ENCODE data around the gene ADAMTSL5.
"Not testable (repeated sequence)": the region's sequence is repeated elsewhere in the genome, so short reads cannot be mapped to it uniquely, and the experiment has no call there.

Gene ADAMTSL5

DNA sequence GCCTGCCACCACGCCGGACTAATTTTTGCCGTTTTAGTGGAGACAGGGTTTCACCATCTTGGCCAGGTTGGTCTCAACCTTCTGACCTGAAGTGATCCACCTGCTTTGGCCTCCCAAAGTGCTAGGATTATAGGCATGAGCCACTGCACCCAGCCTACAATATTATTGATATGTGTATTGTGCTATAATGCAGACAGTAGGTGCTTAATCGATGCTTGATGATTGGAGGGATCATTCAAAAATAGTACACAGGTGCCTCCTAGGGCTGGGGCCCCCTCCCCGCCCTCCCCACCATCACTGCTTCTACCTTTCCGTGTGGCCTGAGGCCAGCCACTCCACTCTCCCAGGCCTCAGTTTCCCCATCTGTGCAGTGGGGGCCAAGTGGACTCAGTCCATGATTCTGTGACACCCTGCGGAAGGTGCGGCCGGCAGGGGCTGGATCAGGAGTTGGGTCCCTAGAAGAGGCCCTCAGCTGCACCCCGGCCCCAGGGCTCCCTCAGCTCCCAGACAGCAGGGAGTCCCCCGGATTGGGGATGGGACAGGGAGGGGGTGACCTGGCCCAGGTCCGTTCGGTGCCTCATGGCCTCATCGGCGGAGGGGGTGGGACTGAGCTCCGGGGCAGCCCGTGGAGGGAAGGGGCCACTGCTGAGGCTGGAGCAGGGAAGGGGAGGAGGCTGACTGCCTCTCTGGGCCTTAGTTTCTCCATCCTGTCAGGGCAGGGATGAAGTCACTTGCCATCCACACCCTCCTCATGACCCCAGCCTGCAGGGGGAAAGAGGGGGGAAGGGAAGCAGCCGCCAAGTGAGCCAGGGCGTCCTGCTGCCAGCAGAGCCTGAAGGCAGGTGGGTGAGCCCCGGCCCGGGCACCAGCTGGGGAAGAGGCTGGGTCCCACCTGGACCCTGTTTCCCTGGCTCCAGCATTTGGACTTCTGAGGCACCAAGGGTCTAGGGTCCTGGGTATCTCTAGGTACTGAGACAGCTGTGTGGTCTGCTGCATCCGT is 1.2 kb downstream of the ADAMTSL5 start:
- no peak for DNase-seq (ENCODE audit: low read depth in 2 of 2)

- no peak for DNase-seq (ENCODE audit: low read depth in 2 of 2)
Observed at GRCh38 chr19:1510807-1511206, 2.0 kb downstream of the ADAMTSL5 start.

GRCh38 chr19:1510442-1510806 is 2.4 kb downstream of the ADAMTSL5 start:
- no peak for DNase-seq (ENCODE audit: low read depth in 2 of 2)

- no peak for DNase-seq (ENCODE audit: low read depth in 2 of 2)
Observed at GRCh38 chr19:1509602-1510441, 3.0 kb downstream of the ADAMTSL5 start.

DNA sequence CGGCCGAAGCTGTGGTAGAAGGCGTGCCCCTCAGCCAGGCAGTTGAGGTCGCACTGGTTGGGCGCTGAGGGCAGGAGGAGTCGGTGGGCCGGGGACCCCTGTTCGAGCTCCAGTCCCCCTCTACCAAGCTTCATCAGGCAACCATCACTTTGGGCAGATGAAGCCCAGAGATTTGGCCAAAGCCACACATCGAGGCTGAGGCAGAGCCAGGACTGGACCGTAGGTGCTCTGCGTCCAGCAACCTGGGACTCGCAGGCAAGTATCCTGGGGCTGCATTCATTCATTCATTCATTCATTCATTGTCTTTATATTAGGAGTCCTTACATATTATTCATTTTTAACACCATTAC is 4.3 kb downstream of the ADAMTSL5 start:
- no peak for DNase-seq (ENCODE audit: low read depth in 2 of 2)

DNA sequence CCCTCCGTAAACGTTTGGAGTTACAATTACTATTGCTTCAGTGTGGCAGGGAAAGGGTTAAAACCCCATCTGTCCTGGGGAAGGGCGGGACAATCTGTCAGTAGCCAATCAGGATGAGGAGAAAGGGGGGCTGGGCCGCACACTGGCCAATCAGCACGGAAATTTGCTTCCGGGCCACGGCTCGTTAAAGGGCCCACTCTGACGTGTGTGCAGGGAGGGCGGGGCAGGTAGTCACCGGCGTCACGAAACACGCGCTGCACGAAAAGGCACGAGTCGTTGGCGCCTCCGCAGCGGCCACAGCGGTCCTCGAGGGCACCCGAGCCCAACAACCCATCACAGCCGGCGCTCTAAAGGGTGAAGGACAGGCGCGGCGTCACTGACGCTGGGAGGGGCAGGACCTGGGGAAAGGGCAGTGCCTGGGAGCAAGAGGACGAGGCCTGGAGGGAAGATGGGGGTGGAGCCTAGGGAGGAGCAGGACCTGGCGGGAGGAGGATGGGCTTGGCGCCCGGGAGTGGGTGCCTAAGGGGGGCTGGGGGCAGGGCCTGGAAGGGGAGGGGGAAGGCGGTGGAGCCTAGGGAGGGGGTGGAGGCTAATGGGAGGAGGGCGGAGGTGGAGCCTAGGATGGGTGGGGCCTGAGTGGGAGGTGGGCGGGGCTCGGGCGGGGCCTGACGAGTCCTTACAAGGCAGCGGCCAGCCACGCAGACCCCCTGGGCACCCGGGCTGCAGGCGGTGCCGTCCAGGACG is 4.9 kb downstream of the ADAMTSL5 start:
- DNase-seq (ENCODE audit: low read depth in 2 of 2): peak; percentile 73 to 86

GRCh38 chr19:1507192-1507660 is 5.6 kb downstream of the ADAMTSL5 start:
- DNase-seq (ENCODE audit: low read depth in 2 of 2): no peak

DNA sequence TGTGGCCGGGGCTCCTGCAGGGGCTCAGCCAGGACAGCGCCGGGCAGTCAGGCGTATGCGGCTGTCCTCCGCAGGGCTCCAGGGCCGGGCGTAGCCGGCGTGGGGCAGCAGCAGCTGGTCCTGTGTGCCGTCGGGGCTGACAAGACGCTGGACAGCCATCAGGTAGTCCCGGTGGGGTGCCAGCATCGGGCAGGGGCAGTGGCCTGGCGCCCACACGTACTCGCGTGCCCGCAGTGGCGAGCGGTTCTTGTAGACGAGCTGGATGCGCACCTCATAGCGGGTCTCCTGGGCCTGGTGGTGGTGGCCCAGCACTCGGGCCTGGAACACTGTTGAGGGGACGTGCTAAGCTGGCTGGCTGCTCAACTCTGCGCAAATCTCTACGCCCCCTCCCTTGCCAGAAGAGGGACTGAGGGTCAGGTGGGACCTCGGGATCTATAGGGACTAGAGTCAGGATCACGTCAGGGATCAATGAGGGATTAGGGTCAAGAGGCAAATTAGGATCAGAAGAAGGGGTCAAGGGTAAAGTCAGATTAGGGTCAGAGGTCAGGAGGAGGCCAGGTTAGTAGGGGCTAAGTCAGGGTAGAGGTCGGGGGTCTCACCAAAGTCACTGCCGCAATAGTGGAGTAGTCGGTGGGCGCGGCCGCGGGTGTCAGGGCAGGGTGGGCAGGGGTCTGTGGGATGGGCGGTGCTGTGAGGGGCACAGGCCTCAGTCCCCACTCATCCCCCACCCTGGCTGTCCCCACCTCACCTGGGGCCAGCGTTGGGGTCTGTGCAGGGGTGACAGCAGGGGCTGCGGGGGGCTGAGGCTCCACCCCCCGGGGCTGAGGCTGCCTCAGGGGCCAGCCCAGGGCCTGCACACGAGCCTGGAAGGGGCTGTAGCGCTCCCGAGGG is 6.6 kb downstream of the ADAMTSL5 start:
- no peak for DNase-seq (ENCODE audit: low read depth in 2 of 2)

- no peak for DNase-seq (ENCODE audit: low read depth in 2 of 2)
Observed at GRCh38 chr19:1505012-1505411, 7.8 kb downstream of the ADAMTSL5 start.

DNA sequence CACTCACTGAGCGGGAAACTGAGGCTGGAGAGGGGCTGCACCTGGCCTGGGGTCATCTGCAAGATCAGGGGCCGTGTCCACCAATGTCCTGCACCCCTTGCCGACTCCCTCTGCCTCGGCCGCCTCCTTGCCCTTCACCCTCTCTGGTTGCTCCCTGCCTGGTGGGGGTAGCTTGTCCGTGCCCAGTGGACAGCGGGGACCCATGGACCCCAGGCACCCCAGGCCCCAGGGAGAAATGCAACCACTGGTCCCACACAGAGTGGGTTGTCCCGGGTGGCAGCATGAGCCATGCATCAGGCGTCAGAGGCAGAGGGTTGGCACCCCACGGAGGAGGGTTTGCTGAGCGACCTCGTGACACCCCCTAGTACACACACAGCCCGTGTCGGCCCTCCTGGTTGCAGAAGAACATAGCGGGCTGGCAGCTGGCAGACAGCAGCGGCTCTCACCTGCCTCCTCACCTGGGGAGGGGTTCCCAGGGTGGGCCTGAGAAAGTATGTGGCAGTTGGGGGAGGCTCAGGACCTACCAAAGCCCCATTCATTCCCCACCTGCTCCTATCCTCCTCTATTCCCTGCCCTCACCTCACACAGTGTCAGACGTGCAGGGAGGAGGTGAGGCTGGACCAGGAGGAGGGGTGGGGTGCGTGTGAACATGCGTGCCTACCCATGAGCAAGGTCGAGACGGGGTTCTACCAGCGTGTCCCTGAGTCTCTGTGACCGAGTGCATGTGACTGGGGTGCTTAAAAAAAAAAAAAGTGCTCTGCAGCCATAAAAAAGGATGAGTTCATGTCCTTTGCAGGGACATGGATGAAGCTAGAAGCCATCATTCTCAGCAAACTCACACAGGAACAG is 8.7 kb downstream of the ADAMTSL5 start:
- DNase-seq (ENCODE audit: low read depth in 2 of 2): no peak

- DNase-seq (ENCODE audit: low read depth in 2 of 2): peak; percentile 21 to 24
Observed at GRCh38 chr19:1503089-1503924, 9.5 kb downstream of the ADAMTSL5 start.

DNA sequence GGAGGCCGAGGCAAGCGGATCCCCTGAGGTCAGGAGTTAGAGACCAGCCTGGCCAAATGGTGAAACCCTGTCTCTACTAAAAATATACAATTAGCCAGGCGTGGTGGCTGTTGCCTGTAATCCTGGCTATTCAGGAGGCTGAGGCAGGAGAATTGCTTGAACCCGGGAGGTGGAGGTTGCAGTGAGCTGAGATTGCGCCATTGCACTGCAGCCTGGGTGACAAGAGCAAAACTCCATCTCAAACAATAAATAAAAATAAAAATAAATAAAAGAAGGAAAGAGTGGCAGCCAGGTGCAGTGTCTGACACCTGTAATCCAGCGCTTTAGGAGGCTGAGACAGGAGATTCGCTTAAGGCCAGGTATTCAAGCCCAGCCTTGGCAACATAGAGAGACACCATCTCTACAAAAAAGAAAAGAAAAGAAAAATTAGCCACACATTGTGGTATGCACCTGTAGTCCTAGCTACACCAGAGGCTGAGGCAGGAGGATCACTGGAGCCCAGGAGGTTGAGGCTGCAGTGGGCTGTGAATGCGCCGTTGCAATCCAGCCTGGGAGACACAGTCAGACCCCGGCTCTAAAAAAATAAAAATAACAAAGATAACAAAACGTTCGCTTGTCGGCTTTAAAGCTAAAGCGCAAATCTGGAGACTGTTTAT is 10.3 kb downstream of the ADAMTSL5 start:
- DNase-seq (ENCODE audit: low read depth in 2 of 2): no peak

DNA sequence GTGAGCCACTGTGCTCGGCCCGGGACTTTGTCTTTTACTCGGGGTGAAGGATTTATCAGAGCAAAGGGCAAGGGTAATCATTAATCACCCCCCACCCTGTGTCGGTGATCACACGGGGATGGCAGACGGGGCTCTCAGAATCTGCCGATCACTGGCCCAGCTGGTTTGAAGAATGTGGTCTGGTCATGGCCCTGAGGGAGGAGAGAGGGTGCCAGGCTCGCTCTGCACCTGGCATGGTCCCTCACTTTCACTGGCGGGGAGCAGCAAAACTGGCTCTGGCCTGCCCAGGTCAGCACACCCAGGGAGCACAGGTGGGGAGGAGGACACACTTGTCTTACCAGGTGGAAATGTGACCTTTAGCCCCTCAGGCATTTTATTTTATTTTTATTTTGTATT is 11.6 kb downstream of the ADAMTSL5 start:
- DNase-seq (ENCODE audit: low read depth in 2 of 2): no peak

DNA sequence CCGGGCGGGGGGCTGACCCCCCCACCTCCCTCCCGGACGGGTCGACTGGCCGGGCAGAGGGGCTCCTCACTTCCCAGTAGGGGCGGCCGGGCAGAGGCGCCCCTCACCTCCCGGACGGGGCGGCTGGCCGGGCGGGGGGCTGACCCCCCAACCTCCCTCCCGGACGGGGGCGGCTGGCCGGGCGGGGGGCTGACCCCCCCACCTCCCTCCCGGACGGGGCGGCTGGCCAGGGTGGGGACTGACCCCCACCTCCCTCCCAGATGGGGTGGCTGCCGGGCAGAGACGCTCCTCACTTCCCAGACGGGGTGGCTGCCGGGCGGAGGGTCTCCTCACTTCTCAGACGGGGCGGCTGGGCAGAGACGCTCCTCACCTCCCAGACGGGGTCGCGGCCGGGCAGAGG is 13.6 kb downstream of the ADAMTSL5 start:
- DNase-seq (ENCODE audit: low read depth in 2 of 2): not testable (repeated sequence)

DNA sequence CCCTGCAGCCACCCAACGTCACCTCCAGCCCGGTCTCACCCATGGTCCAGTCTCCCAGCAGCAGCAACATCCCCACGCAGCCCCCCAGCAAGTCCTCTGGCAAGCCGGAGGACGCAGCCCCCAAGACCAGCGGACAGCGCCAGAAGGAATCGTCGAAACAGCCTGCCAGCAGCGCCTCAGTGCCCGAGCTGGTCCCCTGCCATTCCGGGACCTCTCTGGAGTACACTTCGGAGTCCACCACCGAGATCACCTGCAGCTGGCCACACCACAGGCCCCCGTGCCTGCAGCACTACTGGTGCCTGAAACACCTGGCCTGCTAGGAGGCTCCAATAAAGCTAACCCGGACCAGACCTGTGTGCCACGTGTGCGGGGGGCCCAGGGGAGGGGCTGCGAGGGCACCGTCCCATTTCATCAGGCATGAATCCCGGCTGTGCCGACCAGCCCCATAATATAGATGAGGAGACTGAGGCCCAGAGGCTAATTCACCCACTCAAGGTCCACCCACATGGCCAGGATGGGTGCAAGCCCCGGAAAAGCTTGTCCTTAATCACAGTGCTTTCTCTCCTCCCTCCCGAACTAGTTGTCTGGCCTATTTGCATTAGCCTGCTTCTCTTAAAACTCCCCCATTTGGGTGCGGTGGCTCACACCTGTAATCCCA is 15.1 kb downstream of the ADAMTSL5 start:
- no peak for DNase-seq (ENCODE audit: low read depth in 2 of 2)

DNA sequence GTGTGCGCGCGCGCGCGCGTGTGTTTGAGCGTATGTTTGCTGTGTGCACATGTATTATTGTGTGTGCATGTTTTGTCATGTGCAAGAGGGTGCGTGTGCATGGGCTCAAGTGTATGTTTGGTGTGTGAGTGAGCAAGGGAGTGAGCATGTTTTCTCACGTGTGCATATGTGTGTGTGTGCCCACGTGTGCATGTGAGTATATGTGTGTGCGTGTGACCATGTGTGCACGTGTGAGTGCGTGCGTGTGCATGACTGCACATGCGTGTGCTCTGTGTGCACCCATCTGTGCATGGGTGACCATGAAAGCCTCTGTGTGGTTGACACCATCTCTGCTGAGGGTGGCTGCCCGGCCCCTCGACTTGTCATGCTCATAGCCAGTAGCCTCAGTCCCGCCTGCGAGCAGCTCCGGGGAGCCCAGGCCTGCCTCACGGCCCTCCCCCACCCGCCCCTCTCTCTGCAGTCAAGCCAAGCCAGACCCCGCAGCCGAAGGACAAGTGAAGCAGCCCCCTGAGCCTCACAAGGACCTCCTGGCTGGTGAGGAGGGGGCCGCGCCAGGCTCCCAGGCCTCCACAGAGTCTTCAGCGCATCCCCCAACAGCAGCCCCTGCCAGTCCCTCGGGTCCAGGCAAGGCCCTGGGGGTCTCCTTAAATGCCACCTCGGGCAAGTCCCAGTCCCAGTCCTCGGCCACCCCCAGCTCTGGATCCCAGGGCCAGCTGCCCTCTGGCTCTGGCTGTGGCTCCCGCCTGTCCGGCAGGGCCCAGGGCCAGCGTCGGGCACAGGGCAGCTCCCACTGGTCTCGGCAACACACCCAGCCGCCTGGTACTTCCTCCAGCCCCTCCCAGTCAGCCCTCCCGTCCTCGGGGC is 15.9 kb downstream of the ADAMTSL5 start:
- no peak for DNase-seq (ENCODE audit: low read depth in 2 of 2)
